Liver (tissue), 9 donors: ENCODE results near the gene BTBD9. TPM values are rescaled to one million over a fixed set of nuclear protein-coding genes. Genes with fewer than 3 reads are reported as not detected.

Experiments
- DNase-seq: peaks from one replicate; pipeline ENCODE4 v3.0.0-alpha.2; 2017; ENCODE audit warnings: low spot score
- H3K27ac ChIP-seq, 2 donors: one replicate each; pipeline ENCODE4 v1.7.0; 2013; ENCODE audit warnings: inconsistent platforms in 2 of 2, low read length in 2 of 2, control low read depth in 1 of 2, low read depth in 1 of 2, mild to moderate bottlenecking in 1 of 2
- H3K27me3 ChIP-seq, 4 donors: one replicate each; pipeline versions ENCODE4 v1.6.1 to v1.7.0; 2013; ENCODE audit warnings: low read length in 3 of 4, inconsistent platforms in 1 of 4, mild to moderate bottlenecking in 1 of 4, moderate library complexity in 1 of 4; ENCODE audit not compliant: control insufficient read depth in 4 of 4, insufficient read depth in 4 of 4
- H3K36me3 ChIP-seq, 4 donors: one replicate each; pipeline versions ENCODE4 v1.6.1 to v1.7.0; 2013; ENCODE audit warnings: low read length in 3 of 4, mild to moderate bottlenecking in 3 of 4, low read depth in 1 of 4, moderate library complexity in 1 of 4; ENCODE audit not compliant: control insufficient read depth in 4 of 4, insufficient read depth in 3 of 4
- H3K4me1 ChIP-seq, 4 donors: one replicate each; pipeline versions ENCODE4 v1.6.1 to v1.7.0; 2013; ENCODE audit warnings: low read length in 3 of 4, mild to moderate bottlenecking in 3 of 4, moderate library complexity in 1 of 4; ENCODE audit not compliant: control insufficient read depth in 4 of 4, insufficient read depth in 4 of 4
- H3K4me3 ChIP-seq, 3 donors: one replicate each; pipeline versions ENCODE4 v1.6.1 to v1.7.0; 2013; ENCODE audit warnings: low read length in 3 of 3, control low read depth in 1 of 3, low read depth in 1 of 3, mild to moderate bottlenecking in 1 of 3
- H3K9ac ChIP-seq, 2 donors: one replicate each; pipeline ENCODE4 v1.7.0; 2013; ENCODE audit warnings: low read length in 2 of 2, mild to moderate bottlenecking in 2 of 2, moderate library complexity in 2 of 2, control low read depth in 1 of 2, low read depth in 1 of 2
- H3K9me3 ChIP-seq, 4 donors: one replicate each; pipeline versions ENCODE4 v1.6.1 to v1.7.0; 2013; ENCODE audit warnings: low read length in 3 of 4; ENCODE audit not compliant: control insufficient read depth in 4 of 4
- FOXA1 ChIP-seq: IDR thresholded peaks from 2 replicates; pipeline ENCODE4 v1.6.1; 2016; ENCODE audit warnings: antibody characterized with exemption
- FOXA2 ChIP-seq: IDR thresholded peaks from 2 replicates; pipeline ENCODE4 v1.6.1; 2016; ENCODE audit warnings: antibody characterized with exemption
- GABPA ChIP-seq, 2 donors: IDR thresholded peaks in 1 of 2; conservative IDR thresholded peaks in 1 of 2; 2 replicates each; pipeline ENCODE4 v1.6.1; 2016; ENCODE audit warnings: antibody characterized with exemption in 2 of 2, mild to moderate bottlenecking in 1 of 2, moderate library complexity in 1 of 2
- HNF4A ChIP-seq, 2 donors: conservative IDR thresholded peaks; 2 replicates each; pipeline ENCODE4 v1.6.1; 2016; ENCODE audit warnings: antibody characterized with exemption in 2 of 2, mild to moderate bottlenecking in 2 of 2
- HNF4G ChIP-seq: IDR thresholded peaks from 2 replicates; pipeline ENCODE4 v1.6.1; 2016; ENCODE audit warnings: antibody characterized with exemption
- JUND ChIP-seq, 2 donors: IDR thresholded peaks; 2 replicates each; pipeline ENCODE4 v1.6.1; 2016; ENCODE audit warnings: antibody characterized with exemption in 2 of 2
- NR2F2 ChIP-seq: IDR thresholded peaks from 2 replicates; pipeline ENCODE4 v1.6.1; 2016; ENCODE audit warnings: antibody characterized with exemption
- RAD21 ChIP-seq, 2 donors: IDR thresholded peaks; 2 replicates each; pipeline ENCODE4 v1.6.1; 2016; ENCODE audit warnings: antibody characterized with exemption in 2 of 2, mild to moderate bottlenecking in 2 of 2
- RXRA ChIP-seq, 2 donors: IDR thresholded peaks; 2 replicates each; pipeline ENCODE4 v1.6.1; 2017 to 2018; ENCODE audit warnings: antibody characterized with exemption in 2 of 2, mild to moderate bottlenecking in 1 of 2
- SP1 ChIP-seq: IDR thresholded peaks from 2 replicates; pipeline ENCODE4 v1.6.1; 2018; ENCODE audit warnings: antibody characterized with exemption, mild to moderate bottlenecking
- TAF1 ChIP-seq: conservative IDR thresholded peaks from 2 replicates; pipeline ENCODE4 v1.6.1; 2016; ENCODE audit warnings: antibody characterized with exemption, mild to moderate bottlenecking
- WGBS: extraction: QIAGEN DNeasy Blood & Tissue Kit; methylation state at CpG from one replicate; pipeline ENCODE4 v1.1.7; 2013; 5-methylcytosine and 5-hydroxymethylcytosine counted together
- polyA plus RNA-seq, 2 donors: library from polyadenylated mRNA; stranded (reverse) in 1 of 2; unstranded in 1 of 2; fragments of 200-250 nt in 1 of 2; fragments of >200 nt in 1 of 2; fragmentation: Nextera tagmentation in 1 of 2; extraction: Ambion mirVana in 1 of 2; gene quantifications; one replicate each; pipeline versions ENCODE4 v1.2.1 to v1.2.3, GENCODE V29; 2013 to 2015
- total RNA-seq, 2 donors: library from RNA; depleted of rRNA; stranded (reverse); fragments of >200 nt; gene quantifications; one replicate each; pipeline ENCODE4 v1.2.3, GENCODE V29; 2014
- TF ChIP-seq, protein P1 (sequence below): fragments of 150-350 bp; IDR thresholded peaks from 2 replicates; pipeline ENCODE4 v1.5.1; 2017; ENCODE audit warnings: improper control_type of control experiment, low read depth, low read length; ENCODE audit not compliant: missing input control
- TF ChIP-seq, protein P2 (sequence below): IDR thresholded peaks from 2 replicates; pipeline ENCODE4 v1.6.1; 2016; ENCODE audit warnings: antibody characterized with exemption, mild to moderate bottlenecking
- TF ChIP-seq, protein P3 (sequence below): IDR thresholded peaks from 2 replicates; pipeline ENCODE4 v1.6.1; 2016; ENCODE audit warnings: antibody characterized with exemption
- TF ChIP-seq, protein P4 (sequence below): IDR thresholded peaks from 2 replicates; pipeline ENCODE4 v1.6.1; 2016; ENCODE audit warnings: antibody characterized with exemption
- donor health status: healthy.
- donor health status: healthy.
- donor health status: healthy.
- donor health status: healthy.
- donor health status: healthy.

The BTBD9 gene
- total and polyA plus RNA-seq, 4 donors = 2.0 to 12.4 (median 5.7) TPM

DNA sequence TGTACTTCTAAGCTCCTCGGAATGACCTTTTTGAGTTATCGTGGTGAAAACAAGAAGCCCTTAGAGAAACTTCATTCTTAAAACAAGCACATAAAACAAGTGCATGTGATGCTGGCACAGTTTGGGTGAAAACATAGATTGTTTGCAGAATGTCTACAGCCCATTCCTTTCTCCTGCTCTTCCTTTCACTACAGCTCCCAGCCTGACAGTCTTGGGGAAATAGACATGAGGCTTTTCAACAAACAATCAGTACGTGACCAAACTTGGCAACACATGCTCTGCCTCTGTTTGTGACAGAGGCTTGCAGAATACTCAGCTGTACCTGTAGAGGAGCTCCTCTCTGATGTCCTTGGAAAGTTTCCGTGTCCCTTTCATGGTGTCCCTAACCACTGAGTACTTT, 498.6 kb downstream of the BTBD9 start:
- Histone ChIP-seq H3K4me1 (no peaks in the 10 kb centered on the region), H3K4me3 (no peak overlapping the region), H3K27me3 (no peaks in the 10 kb centered on the region), H3K9ac (no peak overlapping the region), H3K9me3 (no peaks in the 10 kb centered on the region), H3K36me3 (peaks cover 0 to 15% (median 2%) of the 10 kb centered on the region in 4 donors), H3K27ac (no peak overlapping the region)
- 89% methylated on average over 4 of the region's 4 CpGs for WGBS
- no peak for DNase-seq
- TF ChIP-seq FOXA2 = no peak
- no peak for TF ChIP-seq HNF4G
- TF ChIP-seq, protein P1, sequence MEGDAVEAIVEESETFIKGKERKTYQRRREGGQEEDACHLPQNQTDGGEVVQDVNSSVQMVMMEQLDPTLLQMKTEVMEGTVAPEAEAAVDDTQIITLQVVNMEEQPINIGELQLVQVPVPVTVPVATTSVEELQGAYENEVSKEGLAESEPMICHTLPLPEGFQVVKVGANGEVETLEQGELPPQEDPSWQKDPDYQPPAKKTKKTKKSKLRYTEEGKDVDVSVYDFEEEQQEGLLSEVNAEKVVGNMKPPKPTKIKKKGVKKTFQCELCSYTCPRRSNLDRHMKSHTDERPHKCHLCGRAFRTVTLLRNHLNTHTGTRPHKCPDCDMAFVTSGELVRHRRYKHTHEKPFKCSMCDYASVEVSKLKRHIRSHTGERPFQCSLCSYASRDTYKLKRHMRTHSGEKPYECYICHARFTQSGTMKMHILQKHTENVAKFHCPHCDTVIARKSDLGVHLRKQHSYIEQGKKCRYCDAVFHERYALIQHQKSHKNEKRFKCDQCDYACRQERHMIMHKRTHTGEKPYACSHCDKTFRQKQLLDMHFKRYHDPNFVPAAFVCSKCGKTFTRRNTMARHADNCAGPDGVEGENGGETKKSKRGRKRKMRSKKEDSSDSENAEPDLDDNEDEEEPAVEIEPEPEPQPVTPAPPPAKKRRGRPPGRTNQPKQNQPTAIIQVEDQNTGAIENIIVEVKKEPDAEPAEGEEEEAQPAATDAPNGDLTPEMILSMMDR = no peak
- TF ChIP-seq HNF4A (conservative IDR thresholded peaks at IDR 0.05) = no peak
- TF ChIP-seq FOXA1 = no peak

DNA sequence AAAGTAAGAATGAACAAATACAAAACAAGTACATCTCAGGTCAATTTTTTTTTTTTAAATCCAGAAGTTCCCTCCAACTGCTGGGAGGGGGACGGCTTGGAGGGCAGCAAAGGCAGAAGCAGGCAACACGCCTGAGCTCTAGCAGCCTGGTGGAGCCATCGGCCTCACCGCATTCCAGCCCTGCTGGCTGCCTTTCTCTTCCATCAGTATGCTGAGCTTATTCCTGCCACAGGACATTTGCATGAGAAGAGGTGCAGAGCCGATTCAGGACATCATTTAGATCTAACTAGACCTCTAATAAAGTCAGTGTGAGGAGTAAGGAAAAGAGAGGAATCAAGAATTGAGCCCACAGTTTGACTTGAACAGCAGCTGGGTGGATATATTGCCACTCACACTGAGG, 501.4 kb downstream of the BTBD9 start:
- Histone ChIP-seq H3K4me3 (no peak overlapping the region), H3K9ac (no peak overlapping the region), H3K4me1 (no peaks in the 10 kb centered on the region), H3K27ac (no peak overlapping the region), H3K27me3 (no peaks in the 10 kb centered on the region), H3K36me3 (peaks cover 0 to 12% (median 2%) of the 10 kb centered on the region in 4 donors), H3K9me3 (no peaks in the 10 kb centered on the region)
- no peak for TF ChIP-seq SP1
- no peak for DNase-seq
- WGBS = 95% methylated on average over 5 of the region's 5 CpGs

DNA sequence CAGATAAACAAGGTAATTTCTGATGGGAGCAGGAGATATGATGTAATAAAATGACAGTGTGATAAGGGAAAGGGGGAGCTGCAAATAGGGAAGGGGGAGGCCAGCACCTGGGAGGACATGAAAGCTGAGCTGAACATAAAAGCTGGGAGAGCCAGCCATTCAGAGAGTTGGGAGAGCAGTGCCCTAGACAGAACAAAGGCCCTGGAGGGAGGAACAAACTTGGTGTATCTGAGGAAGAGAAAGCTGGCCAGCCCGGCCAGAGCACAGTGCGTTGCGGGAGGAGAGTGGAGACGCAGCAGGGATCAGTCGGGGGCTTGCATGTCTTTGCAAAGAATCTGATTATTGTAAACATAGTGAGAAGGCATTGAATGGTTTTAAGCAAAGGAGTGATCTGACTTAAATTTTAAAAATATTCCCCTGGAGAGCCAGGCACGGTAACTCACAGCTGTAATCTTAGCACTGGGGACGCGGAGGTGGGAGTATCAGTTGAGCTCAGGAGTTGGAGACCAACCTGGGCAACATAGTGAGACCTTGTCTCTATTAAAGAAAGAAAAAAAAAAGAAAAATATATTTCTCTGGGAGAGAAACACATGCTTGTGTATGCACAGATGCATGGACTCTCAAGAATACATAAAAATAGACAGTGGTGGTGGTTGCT, 502.0 kb downstream of the BTBD9 start:
- Histone ChIP-seq H3K4me1 (no peaks in the 10 kb centered on the region), H3K9me3 (no peaks in the 10 kb centered on the region), H3K27ac (no peak overlapping the region), H3K4me3 (no peak overlapping the region), H3K27me3 (no peaks in the 10 kb centered on the region), H3K36me3 (peaks cover 0 to 12% (median 2%) of the 10 kb centered on the region in 4 donors), H3K9ac (no peak overlapping the region)
- TF ChIP-seq FOXA2 (no peak), RXRA (IDR thresholded peaks at IDR 0.05) (no peak), NR2F2 (no peak), FOXA1 (no peak), TAF1 (no peak), RAD21 (IDR thresholded peaks at IDR 0.05) (no peak), HNF4A (conservative IDR thresholded peaks at IDR 0.05) (no peak), SP1 (no peak), JUND (IDR thresholded peaks at IDR 0.05) (no peak), GABPA (IDR thresholded peaks at IDR 0.05 in 1 of 2, conservative IDR thresholded peaks at IDR 0.05 in 1 of 2) (no peak)
- TF ChIP-seq, protein P1 = no peak
- TF ChIP-seq, protein P2, sequence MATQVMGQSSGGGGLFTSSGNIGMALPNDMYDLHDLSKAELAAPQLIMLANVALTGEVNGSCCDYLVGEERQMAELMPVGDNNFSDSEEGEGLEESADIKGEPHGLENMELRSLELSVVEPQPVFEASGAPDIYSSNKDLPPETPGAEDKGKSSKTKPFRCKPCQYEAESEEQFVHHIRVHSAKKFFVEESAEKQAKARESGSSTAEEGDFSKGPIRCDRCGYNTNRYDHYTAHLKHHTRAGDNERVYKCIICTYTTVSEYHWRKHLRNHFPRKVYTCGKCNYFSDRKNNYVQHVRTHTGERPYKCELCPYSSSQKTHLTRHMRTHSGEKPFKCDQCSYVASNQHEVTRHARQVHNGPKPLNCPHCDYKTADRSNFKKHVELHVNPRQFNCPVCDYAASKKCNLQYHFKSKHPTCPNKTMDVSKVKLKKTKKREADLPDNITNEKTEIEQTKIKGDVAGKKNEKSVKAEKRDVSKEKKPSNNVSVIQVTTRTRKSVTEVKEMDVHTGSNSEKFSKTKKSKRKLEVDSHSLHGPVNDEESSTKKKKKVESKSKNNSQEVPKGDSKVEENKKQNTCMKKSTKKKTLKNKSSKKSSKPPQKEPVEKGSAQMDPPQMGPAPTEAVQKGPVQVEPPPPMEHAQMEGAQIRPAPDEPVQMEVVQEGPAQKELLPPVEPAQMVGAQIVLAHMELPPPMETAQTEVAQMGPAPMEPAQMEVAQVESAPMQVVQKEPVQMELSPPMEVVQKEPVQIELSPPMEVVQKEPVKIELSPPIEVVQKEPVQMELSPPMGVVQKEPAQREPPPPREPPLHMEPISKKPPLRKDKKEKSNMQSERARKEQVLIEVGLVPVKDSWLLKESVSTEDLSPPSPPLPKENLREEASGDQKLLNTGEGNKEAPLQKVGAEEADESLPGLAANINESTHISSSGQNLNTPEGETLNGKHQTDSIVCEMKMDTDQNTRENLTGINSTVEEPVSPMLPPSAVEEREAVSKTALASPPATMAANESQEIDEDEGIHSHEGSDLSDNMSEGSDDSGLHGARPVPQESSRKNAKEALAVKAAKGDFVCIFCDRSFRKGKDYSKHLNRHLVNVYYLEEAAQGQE = no peak
- TF ChIP-seq, protein P3, sequence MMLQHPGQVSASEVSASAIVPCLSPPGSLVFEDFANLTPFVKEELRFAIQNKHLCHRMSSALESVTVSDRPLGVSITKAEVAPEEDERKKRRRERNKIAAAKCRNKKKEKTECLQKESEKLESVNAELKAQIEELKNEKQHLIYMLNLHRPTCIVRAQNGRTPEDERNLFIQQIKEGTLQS = no peak
- TF ChIP-seq, protein P4, sequence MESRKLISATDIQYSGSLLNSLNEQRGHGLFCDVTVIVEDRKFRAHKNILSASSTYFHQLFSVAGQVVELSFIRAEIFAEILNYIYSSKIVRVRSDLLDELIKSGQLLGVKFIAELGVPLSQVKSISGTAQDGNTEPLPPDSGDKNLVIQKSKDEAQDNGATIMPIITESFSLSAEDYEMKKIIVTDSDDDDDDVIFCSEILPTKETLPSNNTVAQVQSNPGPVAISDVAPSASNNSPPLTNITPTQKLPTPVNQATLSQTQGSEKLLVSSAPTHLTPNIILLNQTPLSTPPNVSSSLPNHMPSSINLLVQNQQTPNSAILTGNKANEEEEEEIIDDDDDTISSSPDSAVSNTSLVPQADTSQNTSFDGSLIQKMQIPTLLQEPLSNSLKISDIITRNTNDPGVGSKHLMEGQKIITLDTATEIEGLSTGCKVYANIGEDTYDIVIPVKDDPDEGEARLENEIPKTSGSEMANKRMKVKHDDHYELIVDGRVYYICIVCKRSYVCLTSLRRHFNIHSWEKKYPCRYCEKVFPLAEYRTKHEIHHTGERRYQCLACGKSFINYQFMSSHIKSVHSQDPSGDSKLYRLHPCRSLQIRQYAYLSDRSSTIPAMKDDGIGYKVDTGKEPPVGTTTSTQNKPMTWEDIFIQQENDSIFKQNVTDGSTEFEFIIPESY = no peak
- WGBS = 97% methylated on average over 8 of the region's 8 CpGs
- DNase-seq = no peak
